Body of pancreas (tissue), 4 donors: Measurements from ENCODE around the gene CACYBP. TPM values are rescaled to one million over a fixed set of nuclear protein-coding genes. Genes with fewer than 3 reads are reported as not detected.

Experiments
- ATAC-seq: fragments of 150-250 bp; one replicate; pipeline ENCODE4 v1.9.1; 2016
- DNase-seq, 4 donors: peaks; one replicate each; pipeline ENCODE4 v3.0.0-alpha.2; 2019
- H3K27ac ChIP-seq, 4 donors: fragments of 200-600 bp; sonication (generic); 1 replicate in 3 of 4; 2 replicates in 1 of 4; pipeline versions ENCODE4 v1.5.1 to v1.6.1; 2016 to 2019; ENCODE audit warnings: mild to moderate bottlenecking in 1 of 4, mixed read lengths in 1 of 4, moderate library complexity in 1 of 4
- H3K27me3 ChIP-seq, 2 donors: fragments of 200-600 bp; sonication (generic); one replicate each; pipeline ENCODE4 v1.6.0; 2016; ENCODE audit warnings: mild to moderate bottlenecking in 1 of 2
- H3K36me3 ChIP-seq, 2 donors: fragments of 200-600 bp; sonication (generic); replicated peaks in 1 of 2; 2 replicates each; pipeline ENCODE4 v1.5.1; 2016; ENCODE audit warnings: low read depth in 2 of 2; ENCODE audit not compliant: insufficient read depth in 1 of 2
- H3K4me1 ChIP-seq: fragments of 200-600 bp; sonication (generic); one replicate; pipeline ENCODE4 v1.6.0; 2016
- H3K4me3 ChIP-seq, 2 donors: fragments of 200-600 bp; sonication (generic); 1 replicate in 1 of 2; 2 replicates in 1 of 2; pipeline ENCODE4 v1.5.1; 2016 to 2019
- H3K9me3 ChIP-seq, 3 donors: fragments of 200-600 bp; sonication (generic); 1 replicate in 2 of 3; 2 replicates in 1 of 3; pipeline ENCODE4 v1.5.1; 2016
- CTCF ChIP-seq, 7 experiments: fragments of 450-650 bp in 4 of 7; fragments of 200-600 bp in 3 of 7; sonication (generic) in 3 of 7; IDR thresholded peaks; one replicate each; pipeline ENCODE4 v1.5.1; 2016 to 2019; ENCODE audit warnings: antibody characterized with exemption in 7 of 7
- POLR2A ChIP-seq, 3 donors: fragments of 450-650 bp; IDR thresholded peaks; one replicate each; pipeline ENCODE4 v1.6.1; 2016; ENCODE audit warnings: antibody characterized with exemption in 3 of 3, mild to moderate bottlenecking in 2 of 3
- WGBS, 2 donors: methylation state at CpG; one replicate each; pipeline ENCODE4 v1.1.5; 2017; 5-methylcytosine and 5-hydroxymethylcytosine counted together
- intact Hi-C: fragments of 100-400 bp; cut with DNase I; formaldehyde crosslinking; loops from one replicate; pipeline ENCODE4 v1.15.1; 2023
- total RNA-seq, 2 donors: library from RNA; depleted of rRNA; stranded (reverse); fragments of >200 nt; gene quantifications; one replicate each; pipeline ENCODE4 v1.1.0, GENCODE V29; 2016

The CACYBP gene
- total RNA-seq, 2 donors from 2014 or later, result 43.5 to 86.9 TPM

DNA sequence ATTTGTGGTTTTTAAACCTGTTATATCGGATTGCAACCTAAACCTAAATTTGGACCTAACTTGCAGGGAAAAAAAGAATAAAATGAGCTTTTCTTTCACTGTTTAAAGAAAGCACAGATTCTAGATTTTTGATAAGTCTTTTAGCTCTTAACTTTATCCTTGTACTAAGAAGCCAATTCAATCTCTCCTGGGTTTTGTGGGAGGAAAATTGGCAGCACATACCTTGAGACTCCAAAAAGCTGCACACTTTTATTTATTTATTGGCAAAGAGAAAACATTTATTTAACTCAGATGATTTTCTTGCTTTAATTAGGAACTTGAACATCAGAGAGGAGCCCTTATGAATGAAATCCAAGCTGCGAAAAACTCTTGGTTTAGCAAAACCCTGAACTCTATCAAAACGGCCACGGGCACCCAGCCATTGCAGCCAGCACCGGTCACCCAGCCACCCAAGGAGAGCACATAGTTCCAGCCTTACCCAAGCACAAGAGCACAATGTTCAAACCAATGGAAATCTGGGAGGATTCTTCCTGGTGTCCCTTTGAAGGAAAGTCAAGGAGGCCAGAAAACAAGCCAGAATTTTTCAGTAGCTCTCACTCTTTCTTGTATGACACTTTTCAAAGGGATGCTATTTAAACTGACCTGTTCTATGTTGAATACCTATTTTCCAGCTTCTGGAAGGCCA, 10.1 kb upstream of the CACYBP start:
- Histone ChIP-seq H3K27ac (peak overlapping the region in 3 of 4 donors; percentile 70 to 73 (median 70)), H3K27me3 (no peaks in the 10 kb centered on the region), H3K4me1 (peaks cover 14% of the 10 kb centered on the region), H3K4me3 (no peak overlapping the region), H3K36me3 (peaks cover 0 to 2% of the 10 kb centered on the region in 2 donors), H3K9me3 (no peaks in the 10 kb centered on the region)
- intact Hi-C loops, result loop anchor here (10.0 kb wide), 1 partner anchor 215 kb away; no protein-coding TSS in a partner anchor
- 61 to 75% methylated on average over 5 of the region's 5 CpGs for WGBS, 2 donors
- ATAC-seq (no peak), DNase-seq (no peak)
- TF ChIP-seq POLR2A (IDR thresholded peaks at IDR 0.05), result no peak
- no peak for TF ChIP-seq CTCF (IDR thresholded peaks at IDR 0.05)

DNA sequence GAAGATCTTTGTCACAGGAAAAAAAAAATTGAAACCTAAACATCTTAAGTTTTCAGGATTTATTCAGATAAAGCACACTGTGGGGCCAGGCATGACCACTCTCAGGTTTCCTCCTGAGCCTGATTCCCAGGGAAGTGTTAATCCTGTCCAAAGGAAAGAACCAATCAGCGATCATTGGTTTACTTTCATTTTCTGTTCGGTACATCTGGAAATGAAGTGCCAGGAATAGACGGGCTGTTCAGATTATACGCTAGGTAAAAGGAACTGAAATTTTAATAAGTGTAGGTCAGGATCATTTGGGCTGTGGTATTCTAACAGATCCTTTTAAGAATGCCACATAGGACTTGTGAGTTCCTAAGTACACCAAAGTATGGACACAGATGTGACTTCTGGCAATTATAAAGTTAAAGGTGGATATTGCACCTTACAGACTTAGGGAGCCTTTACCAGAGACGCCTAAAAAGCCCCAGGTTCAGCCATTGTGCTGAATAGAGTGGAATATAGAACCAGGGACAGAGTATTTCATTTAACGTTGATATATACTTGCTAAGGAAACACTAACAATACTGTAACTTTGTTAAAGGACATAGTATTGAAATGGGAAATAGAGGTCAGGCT, 9.3 kb upstream of the CACYBP start:
- intact Hi-C loops, result no loop called here
- H3K9me3 ChIP-seq, result no peaks in the 10 kb centered on the region
- H3K27ac ChIP-seq, result peak overlapping the region; percentile 34 to 73 (median 70)
- ATAC-seq, result peak; percentile 92
- H3K4me1 ChIP-seq, result peaks cover 14% of the 10 kb centered on the region
- H3K36me3 ChIP-seq, result peaks cover 0 to 2% of the 10 kb centered on the region in 2 donors
- 13 to 22% methylated on average over 6 of the region's 6 CpGs for WGBS, 2 donors
- peak in 2 of 4 donors; percentile 27 to 41 for DNase-seq
- TF ChIP-seq POLR2A (IDR thresholded peaks at IDR 0.05) (no peak), CTCF (IDR thresholded peaks at IDR 0.05) (no peak)
- peak overlapping the region in 1 of 2 donors; percentile 3 for H3K4me3 ChIP-seq
- no peaks in the 10 kb centered on the region for H3K27me3 ChIP-seq

GRCh38 chr1:174991473-174991872, 8.3 kb upstream of the CACYBP start:
- no peak overlapping the region for H3K4me3 ChIP-seq
- H3K36me3 ChIP-seq, result peaks cover 0 to 2% of the 10 kb centered on the region in 2 donors
- H3K9me3 ChIP-seq, result no peaks in the 10 kb centered on the region
- intact Hi-C loops, result no loop called here
- no peaks in the 10 kb centered on the region for H3K27me3 ChIP-seq
- no peak overlapping the region for H3K27ac ChIP-seq
- TF ChIP-seq POLR2A (IDR thresholded peaks at IDR 0.05) (no peak), CTCF (IDR thresholded peaks at IDR 0.05) (no peak)
- DNase-seq, result no peak
- WGBS, 2 donors, result 96 to 100% methylated on average over 1 of the region's 1 CpG
- no peak for ATAC-seq
- H3K4me1 ChIP-seq, result peaks cover 14% of the 10 kb centered on the region

DNA sequence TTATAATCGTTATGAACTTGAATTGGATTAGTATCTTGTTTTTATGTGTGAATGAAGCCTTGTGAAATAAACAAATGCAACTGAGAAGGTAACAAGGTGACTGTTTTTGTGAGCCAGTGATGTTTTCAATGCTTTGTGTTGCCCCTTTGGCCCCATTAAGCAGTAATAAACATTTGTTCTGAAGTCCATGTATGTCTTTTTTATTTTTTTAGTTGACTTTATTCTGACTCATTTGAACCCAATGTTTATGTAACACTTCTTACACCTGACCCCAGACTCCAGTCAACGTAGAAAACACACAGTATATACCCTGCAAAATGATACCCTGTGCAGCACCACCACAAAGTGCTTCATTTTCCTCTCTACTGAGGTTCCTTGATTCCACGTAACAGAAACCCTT, 4.6 kb upstream of the CACYBP start:
- DNase-seq (no peak), ATAC-seq (no peak)
- Histone ChIP-seq H3K4me1 (peaks cover 17% of the 10 kb centered on the region), H3K27ac (no peak overlapping the region), H3K9me3 (no peaks in the 10 kb centered on the region), H3K27me3 (no peaks in the 10 kb centered on the region), H3K36me3 (peaks cover 0 to 2% of the 10 kb centered on the region in 2 donors), H3K4me3 (no peak overlapping the region)
- WGBS, 2 donors, result 63 to 73% methylated on average over 3 of the region's 3 CpGs
- intact Hi-C loops, result no loop called here
- TF ChIP-seq POLR2A (IDR thresholded peaks at IDR 0.05) (no peak), CTCF (IDR thresholded peaks at IDR 0.05) (no peak)
